Activated CD4-positive, alpha-beta T cell treated with anti-CD3 and anti-CD28 coated beads, Interleukin-10, Interleukin-2, amounts not matched to agents 100 ng/mL and 50 ng/mL, durations not matched to agents 16 hours and 8 hours (primary cell): Measurements from ENCODE around the gene ZBTB21.

Experiments
- DNase-seq: peaks from one replicate; pipeline ENCODE4 v3.0.0-alpha.2; 2020

Gene ZBTB21

DNA sequence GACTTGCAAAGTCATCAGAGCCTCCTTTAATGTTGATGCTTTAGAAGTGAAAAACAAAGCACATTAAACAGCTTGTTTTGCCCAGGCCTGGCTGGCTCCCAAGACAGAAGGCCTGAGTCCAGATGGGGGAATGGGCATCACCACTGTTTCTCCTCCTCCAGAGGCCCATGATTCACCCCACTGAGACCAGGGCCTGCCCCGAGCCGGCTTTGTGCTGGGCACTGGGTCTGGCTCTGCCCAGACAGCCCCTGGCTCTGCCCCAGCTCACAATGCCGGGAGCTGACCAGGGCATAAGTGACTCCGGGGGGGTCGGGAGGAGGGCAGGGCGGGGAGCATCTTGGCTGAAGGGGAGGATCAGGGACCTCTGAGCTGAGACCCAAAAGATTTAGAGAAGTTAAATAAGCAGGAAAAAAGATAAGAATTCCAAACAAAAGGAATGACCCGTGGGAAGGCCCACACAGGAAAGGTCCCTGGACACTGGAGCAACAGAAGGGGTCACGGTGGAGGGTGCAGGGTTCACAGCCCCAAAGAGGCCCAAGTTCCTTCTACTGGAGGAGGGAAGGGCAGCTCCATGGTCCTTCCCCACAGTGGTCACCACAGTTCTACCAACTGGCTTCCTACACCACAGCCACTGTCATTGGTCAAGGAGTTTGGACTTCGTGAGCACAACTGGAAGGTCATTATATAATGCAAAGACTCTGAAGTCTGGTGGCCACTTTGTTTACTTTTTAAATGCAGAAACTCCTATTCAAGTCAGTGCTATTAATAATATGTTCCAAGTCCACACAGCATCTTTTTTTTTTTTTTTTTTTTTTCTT is 61.9 kb downstream of the ZBTB21 start:
- DNase-seq, result no peak

GRCh38 chr21:41945982-41946381 is 64.2 kb downstream of the ZBTB21 start:
- no peak for DNase-seq

- DNase-seq, result no peak
Observed at GRCh38 chr21:41943851-41944250, 66.3 kb downstream of the ZBTB21 start.

DNA sequence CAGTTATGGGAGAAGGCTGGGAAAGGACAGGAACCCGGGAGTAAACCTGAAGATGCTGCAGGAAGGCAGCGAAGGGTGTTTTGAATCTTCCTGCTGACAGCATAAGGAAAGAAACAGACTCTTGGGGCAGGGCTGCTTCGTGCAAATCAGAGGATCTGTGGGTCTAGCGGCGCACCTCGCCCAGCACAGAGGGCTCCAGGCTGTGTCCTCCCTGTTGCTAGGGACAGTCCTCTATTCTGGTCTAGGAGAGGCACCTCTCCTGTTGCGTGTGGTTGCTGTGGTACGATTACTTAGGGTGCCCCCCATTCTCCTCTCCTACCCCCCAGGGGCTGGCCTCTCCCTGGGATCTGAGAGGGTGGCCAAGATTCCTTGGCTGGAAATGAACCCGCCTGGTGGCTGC is 67.7 kb downstream of the ZBTB21 start:
- no peak for DNase-seq

GRCh38 chr21:41941941-41942340 is 68.2 kb downstream of the ZBTB21 start:
- DNase-seq, result no peak

- no peak for DNase-seq
Observed at GRCh38 chr21:41940431-41940830, 69.7 kb downstream of the ZBTB21 start.

DNA sequence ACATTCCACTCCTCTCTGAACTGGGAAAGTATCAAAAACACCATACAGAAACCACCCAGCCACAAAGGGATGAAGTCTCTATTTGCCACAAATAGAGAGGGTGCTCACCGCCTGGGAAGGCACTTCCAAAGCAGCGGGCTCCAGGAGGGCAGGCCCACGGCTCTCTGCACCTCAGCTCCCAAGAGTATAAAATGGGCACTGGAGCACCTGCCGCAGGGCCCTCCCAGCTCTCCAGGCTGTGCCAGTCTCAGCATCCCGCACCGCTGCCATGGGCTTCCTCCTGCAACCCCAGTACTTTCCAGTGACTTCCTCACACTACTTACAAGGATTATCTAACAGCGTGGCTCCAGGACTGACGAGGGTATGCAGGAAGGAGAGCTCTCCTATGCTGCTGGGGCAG is 70.8 kb downstream of the ZBTB21 start:
- DNase-seq, result no peak
